ENCODE data around the gene UBE4A.

DNA sequence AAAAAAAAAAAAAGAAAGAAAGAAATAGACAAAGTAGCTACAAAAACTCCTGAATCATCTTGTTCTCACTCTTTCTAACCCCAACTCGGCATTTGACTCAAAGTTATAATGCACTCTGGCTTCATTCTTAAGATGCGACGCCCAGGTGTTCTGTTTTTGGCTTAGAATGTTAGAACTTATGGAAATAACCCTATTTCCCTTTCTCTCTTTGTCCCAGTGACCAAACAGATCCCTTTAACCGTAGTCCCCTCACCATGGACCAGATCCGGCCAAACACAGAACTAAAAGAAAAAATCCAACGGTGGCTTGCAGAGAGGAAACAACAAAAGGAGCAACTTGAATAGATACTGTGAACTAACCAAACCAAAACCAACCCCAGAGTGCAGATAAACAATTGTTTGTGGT lies 36.7 kb downstream of the UBE4A start:
- TF ChIP-seq EGR1 (IDR thresholded peaks at IDR 0.05) = no peak
- TF ChIP-seq USF1 (IDR thresholded peaks at IDR 0.05) = no peak
- TF ChIP-seq TAF1 (IDR thresholded peaks at IDR 0.05; ENCODE audit: low read depth) = no peak
- TF ChIP-seq CEBPB (IDR thresholded peaks at IDR 0.05) = no peak
- no peak for TF ChIP-seq REST (IDR thresholded peaks at IDR 0.05; ENCODE audit: low read depth)
- TF ChIP-seq YY1 (IDR thresholded peaks at IDR 0.05; ENCODE audit: low read depth) = no peak
- TF ChIP-seq MAX (IDR thresholded peaks at IDR 0.05) = no peak

Data from Ishikawa (cell line).